H9 (cell line): ENCODE results near the gene BLOC1S5. TPM values are rescaled to one million over a fixed set of nuclear protein-coding genes. Genes with fewer than 3 reads are reported as not detected.

Experiments
- DNase-seq: peaks from one replicate; pipeline ENCODE4 v3.0.0-alpha.2; 2017
- H2AFZ ChIP-seq: one replicate; pipeline ENCODE4 v1.6.1; 2013; ENCODE audit warnings: mild to moderate bottlenecking, low read length, control low read depth, moderate library complexity
- H2AK5ac ChIP-seq: 2 replicates; pipeline ENCODE4 v1.6.1; 2013; ENCODE audit warnings: low read length, control low read depth, mixed read lengths; ENCODE audit not compliant: insufficient read length
- H2BK120ac ChIP-seq: one replicate; pipeline ENCODE4 v1.6.1; 2013; ENCODE audit warnings: low read depth, mild to moderate bottlenecking, low read length, control low read depth, inconsistent platforms; ENCODE audit not compliant: poor library complexity, severe bottlenecking
- H2BK12ac ChIP-seq: 2 replicates; pipeline ENCODE4 v1.6.1; 2013; ENCODE audit warnings: low read length, control low read depth, mixed read lengths, low read depth; ENCODE audit not compliant: insufficient read length
- H2BK15ac ChIP-seq: 2 replicates; pipeline ENCODE4 v1.6.1; 2013; ENCODE audit warnings: low read depth, low read length, control low read depth
- H2BK20ac ChIP-seq: one replicate; pipeline ENCODE4 v1.6.1; 2013; ENCODE audit warnings: low read depth, mild to moderate bottlenecking, low read length, control low read depth, inconsistent platforms; ENCODE audit not compliant: poor library complexity, severe bottlenecking
- H2BK5ac ChIP-seq: 2 replicates; pipeline ENCODE4 v1.6.1; 2013; ENCODE audit warnings: low read length, control low read depth, mixed read lengths; ENCODE audit not compliant: insufficient read length
- H3K14ac ChIP-seq: 2 replicates; pipeline ENCODE4 v1.6.1; 2013; ENCODE audit warnings: low read length, control low read depth; ENCODE audit not compliant: insufficient read depth
- H3K18ac ChIP-seq: 2 replicates; pipeline ENCODE4 v1.6.1; 2013; ENCODE audit warnings: low read depth, mild to moderate bottlenecking, mixed read lengths, low read length, control low read depth; ENCODE audit not compliant: insufficient read length
- H3K23ac ChIP-seq: 2 replicates; pipeline ENCODE4 v1.6.1; 2013; ENCODE audit warnings: low read length, control low read depth, mixed read lengths, low read depth; ENCODE audit not compliant: insufficient read length
- H3K23me2 ChIP-seq: 2 replicates; pipeline ENCODE4 v1.6.1; 2013; ENCODE audit warnings: low read depth, mild to moderate bottlenecking, mixed read lengths, low read length, control low read depth; ENCODE audit not compliant: insufficient read length, poor library complexity, severe bottlenecking
- H3K27ac ChIP-seq: 2 replicates; pipeline ENCODE4 v1.5.1; 2013; ENCODE audit warnings: low read length, control low read depth, mixed read lengths, low read depth; ENCODE audit not compliant: insufficient read length
- H3K27me3 ChIP-seq: 2 replicates; pipeline ENCODE4 v1.6.1; 2013; ENCODE audit warnings: low read length, control low read depth, inconsistent platforms; ENCODE audit not compliant: insufficient read depth
- H3K4ac ChIP-seq: 2 replicates; pipeline ENCODE4 v1.6.1; 2013; ENCODE audit warnings: low read depth, mild to moderate bottlenecking, control low read depth, inconsistent platforms, low read length, moderate library complexity
- H3K4me1 ChIP-seq: 2 replicates; pipeline ENCODE4 v1.6.1; 2013; ENCODE audit warnings: low read length, control low read depth, inconsistent platforms; ENCODE audit not compliant: insufficient read depth
- H3K4me2 ChIP-seq: 2 replicates; pipeline ENCODE4 v1.6.1; 2013; ENCODE audit warnings: low read length, control low read depth, mixed read lengths; ENCODE audit not compliant: insufficient read length, insufficient read depth
- H3K56ac ChIP-seq: 2 replicates; pipeline ENCODE4 v1.6.1; 2013; ENCODE audit warnings: low read depth, mild to moderate bottlenecking, mixed read lengths, low read length, control low read depth; ENCODE audit not compliant: insufficient read length
- H3K79me1 ChIP-seq: 2 replicates; pipeline ENCODE4 v1.6.1; 2013; ENCODE audit warnings: low read depth, mild to moderate bottlenecking, moderate library complexity, low read length, control low read depth, inconsistent platforms; ENCODE audit not compliant: insufficient read depth, poor library complexity, severe bottlenecking
- H3K79me2 ChIP-seq: 2 replicates; pipeline ENCODE4 v1.6.1; 2013; ENCODE audit warnings: low read length, control low read depth, inconsistent platforms; ENCODE audit not compliant: insufficient read depth
- H3K9ac ChIP-seq: 2 replicates; pipeline ENCODE4 v1.6.1; 2013; ENCODE audit warnings: low read length, control low read depth, mixed read lengths; ENCODE audit not compliant: insufficient read length; ENCODE audit errors: extremely low read depth
- H3K9me3 ChIP-seq: one replicate; pipeline ENCODE4 v1.6.1; 2013; ENCODE audit warnings: low read depth, low read length, inconsistent platforms; ENCODE audit not compliant: control insufficient read depth
- H3T11ph ChIP-seq: one replicate; pipeline ENCODE4 v1.6.1; 2013; ENCODE audit warnings: mild to moderate bottlenecking, low read length, control low read depth, inconsistent platforms
- H4K20me1 ChIP-seq: one replicate; pipeline ENCODE4 v1.6.1; 2013; ENCODE audit not compliant: control insufficient read depth, insufficient read length, insufficient read depth
- H4K5ac ChIP-seq: 2 replicates; pipeline ENCODE4 v1.6.1; 2013; ENCODE audit warnings: low read depth, mild to moderate bottlenecking, mixed read lengths, low read length, control low read depth; ENCODE audit not compliant: insufficient read length
- H4K8ac ChIP-seq: replicated peaks from 2 replicates; pipeline ENCODE4 v1.6.1; 2013; ENCODE audit warnings: low read length, control low read depth, mixed read lengths, low read depth; ENCODE audit not compliant: insufficient read length
- H4K91ac ChIP-seq: 2 replicates; pipeline ENCODE4 v1.6.1; 2013; ENCODE audit warnings: low read depth, mild to moderate bottlenecking, moderate library complexity, mixed read lengths, low read length, control low read depth; ENCODE audit not compliant: insufficient read length
- H3K27ac Mint-ChIP-seq, 3 experiments: 2 replicates in 2 of 3; 3 replicates in 1 of 3; pipeline ENCODE4 v1.8.0; 2020 to 2021; ENCODE audit warnings: mixed read lengths in 3 of 3, mild to moderate bottlenecking in 1 of 3, moderate library complexity in 1 of 3
- H3K27me3 Mint-ChIP-seq: 2 replicates; pipeline ENCODE4 v1.8.0; 2021; ENCODE audit warnings: low read depth, mild to moderate bottlenecking, moderate library complexity, mixed read lengths
- H3K36me3 Mint-ChIP-seq, 3 experiments: 2 replicates in 2 of 3; 3 replicates in 1 of 3; pipeline ENCODE4 v1.8.0; 2020 to 2021; ENCODE audit warnings: low read depth in 3 of 3, mixed read lengths in 3 of 3; ENCODE audit not compliant: insufficient read depth in 1 of 3
- H3K4me1 Mint-ChIP-seq, 2 experiments: 2 replicates each; pipeline ENCODE4 v1.8.0; 2020; ENCODE audit warnings: mixed read lengths in 2 of 2
- H3K4me3 Mint-ChIP-seq, 2 experiments: 2 replicates in 1 of 2; 3 replicates in 1 of 2; pipeline ENCODE4 v1.8.0; 2020 to 2021; ENCODE audit warnings: mild to moderate bottlenecking in 2 of 2, mixed read lengths in 2 of 2, moderate library complexity in 1 of 2
- H3K9me3 Mint-ChIP-seq, 2 experiments: 2 replicates in 1 of 2; 3 replicates in 1 of 2; pipeline ENCODE4 v1.8.0; 2020; ENCODE audit warnings: mild to moderate bottlenecking in 2 of 2, mixed read lengths in 2 of 2, moderate library complexity in 1 of 2
- CTCF ChIP-seq: fragments of 200-600 bp; sonication (generic); conservative IDR thresholded peaks from 3 replicates; pipeline ENCODE4 v1.8.0; 2021; ENCODE audit warnings: antibody characterized with exemption, mild to moderate bottlenecking
- WGBS: extraction: QIAGEN DNeasy Blood & Tissue Kit; methylation state at CpG from one replicate; pipeline ENCODE4 v1.1.7; 2013; ENCODE audit warnings: missing lambda C conversion rate, low lambda C conversion rate, mixed read lengths; ENCODE audit not compliant: insufficient read length; ENCODE audit errors: extremely low coverage; 5-methylcytosine and 5-hydroxymethylcytosine counted together
- total RNA-seq: library from RNA; stranded (reverse); gene quantifications from 2 replicates; pipeline ENCODE4 v1.2.1, GENCODE V29; 2021

BLOC1S5 gene
- total RNA-seq, 1 experiment from 2014 or later, result 15.6 TPM

- no peak overlapping the region for H3K56ac ChIP-seq
- no peak for DNase-seq
- Mint-ChIP-seq H3K4me3 (no peak overlapping the region), H3K4me1 (peaks cover 4 to 7% of the 10 kb centered on the region in 2 experiments), H3K27me3 (no peaks in the 10 kb centered on the region), H3K9me3 (no peaks in the 10 kb centered on the region), H3K36me3 (no peaks in the 10 kb centered on the region), H3K27ac (no peak overlapping the region)
- no peaks in the 10 kb centered on the region for H3K23me2 ChIP-seq
- TF ChIP-seq CTCF, result no peak
- no peak overlapping the region for H3K14ac ChIP-seq
- no peak overlapping the region for H2AK5ac ChIP-seq
- no peak overlapping the region for H4K91ac ChIP-seq
- H4K8ac ChIP-seq, result no peak overlapping the region
- no peak overlapping the region for H3K4ac ChIP-seq
- H3K79me1 ChIP-seq, result no peaks in the 10 kb centered on the region
- no peak overlapping the region for H2BK20ac ChIP-seq
- WGBS, result no CpG with 5 or more reads among the region's 4 CpGs
- no peak overlapping the region for H4K5ac ChIP-seq
- no peak overlapping the region for H3K27ac ChIP-seq
- H2BK12ac ChIP-seq, result no peak overlapping the region
- no peaks in the 10 kb centered on the region for H3K79me2 ChIP-seq
- H3K27me3 ChIP-seq, result no peaks in the 10 kb centered on the region
- H3T11ph ChIP-seq, result no peak overlapping the region
- H4K20me1 ChIP-seq, result peaks cover 2% of the 10 kb centered on the region
- H3K18ac ChIP-seq, result no peak overlapping the region
- no peak overlapping the region for H2BK15ac ChIP-seq
- H3K9me3 ChIP-seq, result no peaks in the 10 kb centered on the region
- H2AFZ ChIP-seq, result no peak overlapping the region
- H3K23ac ChIP-seq, result no peak overlapping the region
- H3K9ac ChIP-seq, result no peak overlapping the region
- H2BK120ac ChIP-seq, result no peak overlapping the region
- H3K4me1 ChIP-seq, result no peaks in the 10 kb centered on the region
- no peak overlapping the region for H2BK5ac ChIP-seq
- no peak overlapping the region for H3K4me2 ChIP-seq
Measured at GRCh38 chr6:8005136-8005535, 59.1 kb downstream of the BLOC1S5 start.
